ENCODE data around the gene DHX32. TPM values are rescaled to one million over a fixed set of nuclear protein-coding genes. Genes with fewer than 3 reads are reported as not detected.

The DHX32 gene
- total and polyA plus RNA-seq, 2 of the 4 experiments (the other 2 are of a cell fraction), result 15.6 to 27.8 TPM

GRCh38 chr10:125824736-125825135, 56.4 kb downstream of the DHX32 start:
- no peak overlapping the region for H4K8ac ChIP-seq (ENCODE audit: low read depth in 2 of 2, low read length in 2 of 2)
- peak overlapping the region; percentile 9; the same call in 1 of the 2 replicates for H3K4me3 ChIP-seq (ENCODE audit: insufficient read depth, low read depth, low read length)
- H2BK120ac ChIP-seq (ENCODE audit: low read depth, low read length), result no peak overlapping the region
- 71% methylated on average over 1 of the region's 1 CpG; no CpG with 5 or more reads in 1 of the 2 experiments for WGBS, 2 experiments (ENCODE audit: extremely low coverage in 2 of 2, insufficient read length in 1 of 2)
- H3K4ac ChIP-seq (ENCODE audit: low read depth, low read length), result no peak overlapping the region
- H4K91ac ChIP-seq (ENCODE audit: insufficient read depth, low read depth, low read length), result no peak overlapping the region
- H2AFZ ChIP-seq (replicated peaks; ENCODE audit: low read length, poor library complexity), result no peak overlapping the region
- DNase-seq, result peak; percentile 61
- no peak overlapping the region for H3K27ac ChIP-seq (ENCODE audit: insufficient read depth, low read length)
- no peaks in the 10 kb centered on the region for H3K9me3 ChIP-seq (ENCODE audit: control insufficient read depth, insufficient read depth, low read length)
- intact Hi-C loops (cut with micrococcal nuclease) (no loop called here), in situ Hi-C loops (cut with MboI; ENCODE audit: low sequenced_read_pairs) (no loop called here), dilution Hi-C loops (cut with HindIII; ENCODE audit: low sequenced_read_pairs, unreplicated experiment) (no loop called here)
- TF ChIP-seq MXI1 (IDR thresholded peaks at IDR 0.05; ENCODE audit: borderline replicate concordance, low read depth, low read length) (peak; percentile 45; the same call in 1 of the 2 replicates), CTCF (conservative IDR thresholded peaks at IDR 0.05; ENCODE audit: low read depth, low read length) (no peak), ELK1 (IDR thresholded peaks at IDR 0.05; ENCODE audit: borderline replicate concordance, low read depth, low read length) (no peak), POLR2A (IDR thresholded peaks at IDR 0.05; ENCODE audit: low read depth, low read length) (no peak), NFE2L2 (IDR thresholded peaks at IDR 0.05; ENCODE audit: low read depth, low read length) (peak; percentile 34; the same call in 1 of the 2 replicates), SMC3 (IDR thresholded peaks at IDR 0.05; ENCODE audit: low read depth, low read length) (no peak), BHLHE40 (IDR thresholded peaks at IDR 0.05; ENCODE audit: low read depth, low read length) (no peak), FOS (IDR thresholded peaks at IDR 0.05; ENCODE audit: low read depth, low read length) (0 out of 2 replicates have a peak, but pooled peaks have one; percentile 14), CHD1 (IDR thresholded peaks at IDR 0.05; ENCODE audit: low read depth, low read length) (no peak), CEBPB (IDR thresholded peaks at IDR 0.05; ENCODE audit: low read depth, low read length) (no peak), MAFK (IDR thresholded peaks at IDR 0.05; ENCODE audit: low read depth, low read length) (no peak), RCOR1 (IDR thresholded peaks at IDR 0.05; ENCODE audit: insufficient replicate concordance, low read length) (no peak)
- TF ChIP-seq, protein P1, sequence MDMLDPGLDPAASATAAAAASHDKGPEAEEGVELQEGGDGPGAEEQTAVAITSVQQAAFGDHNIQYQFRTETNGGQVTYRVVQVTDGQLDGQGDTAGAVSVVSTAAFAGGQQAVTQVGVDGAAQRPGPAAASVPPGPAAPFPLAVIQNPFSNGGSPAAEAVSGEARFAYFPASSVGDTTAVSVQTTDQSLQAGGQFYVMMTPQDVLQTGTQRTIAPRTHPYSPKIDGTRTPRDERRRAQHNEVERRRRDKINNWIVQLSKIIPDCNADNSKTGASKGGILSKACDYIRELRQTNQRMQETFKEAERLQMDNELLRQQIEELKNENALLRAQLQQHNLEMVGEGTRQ (IDR thresholded peaks at IDR 0.05; ENCODE audit: low read depth, low read length), result no peak
- no peak overlapping the region for H3K14ac ChIP-seq (replicated peaks; ENCODE audit: low read depth, low read length)
- peaks cover 6% of the 10 kb centered on the region; the same call in 1 of the 2 replicates for H3K4me1 ChIP-seq (ENCODE audit: control insufficient read depth, insufficient read depth, low read length)
- H2BK15ac ChIP-seq (ENCODE audit: low read depth, low read length), result no peak overlapping the region
- BruUV-seq (replicated peaks), result TSS peak; percentile 52
- peaks cover 13% of the 10 kb centered on the region; the same call in 1 of the 2 replicates for H4K20me1 ChIP-seq (ENCODE audit: insufficient read depth, low read length)
- H2BK20ac ChIP-seq (ENCODE audit: low read depth, low read length), result no peak overlapping the region
- H3K9me1 ChIP-seq (ENCODE audit: insufficient read depth, low read length), result no peaks in the 10 kb centered on the region
- H3K56ac ChIP-seq (ENCODE audit: extremely low read depth, insufficient read depth, low read length), result no peak overlapping the region
- no peak overlapping the region for H2BK5ac ChIP-seq (ENCODE audit: low read depth, low read length, poor library complexity, severe bottlenecking)
- no peak overlapping the region for H2AK9ac ChIP-seq (replicated peaks; ENCODE audit: low read depth, low read length, poor library complexity)
- peaks cover 14% of the 10 kb centered on the region for H3K36me3 ChIP-seq (ENCODE audit: control insufficient read depth, insufficient read depth, low read length)
- ChIA-PET POLR2A (ENCODE audit: unreplicated experiment) (no interaction called here), CTCF (no interaction called here)
- no peak overlapping the region for H2AK5ac ChIP-seq (ENCODE audit: low read depth, low read length)
- H3K27me3 ChIP-seq (ENCODE audit: control insufficient read depth, insufficient read depth, low read length), result no peaks in the 10 kb centered on the region
- no peak overlapping the region for H3K18ac ChIP-seq (ENCODE audit: low read depth, low read length)
- H4K5ac ChIP-seq (ENCODE audit: low read depth, low read length), result no peak overlapping the region
- no peak overlapping the region for H3K9ac ChIP-seq (ENCODE audit: low read depth, low read length)
- peaks cover 35 to 53% of the 10 kb centered on the region in 2 experiments for H3K79me1 ChIP-seq (ENCODE audit: low read depth in 1 of 2, low read length in 2 of 2)
- no peak for ATAC-seq (ENCODE audit: low read depth)
- H3K4me2 ChIP-seq (ENCODE audit: low read depth, low read length), result peak overlapping the region; percentile 35; the same call in 1 of the 2 replicates
- H3K23ac ChIP-seq (ENCODE audit: low read depth, low read length), result no peak overlapping the region

All from IMR-90 (cell line).